Measurements from ENCODE around the gene KANSL1. TPM values are rescaled to one million over a fixed set of nuclear protein-coding genes. Genes with fewer than 3 reads are reported as not detected.
A peak's percentile ranks its signal among the peaks of the same experiment; 100 is the strongest.

The KANSL1 gene
- total and polyA plus RNA-seq, 7 donors: 9.7 to 130 (median 70.7) TPM

- Histone ChIP-seq H3K9me3 (no peaks in the 10 kb centered on the region), H3K27ac (peak overlapping the region; percentile 15 to 70 (median 60)), H3K27me3 (no peaks in the 10 kb centered on the region), H3K36me3 (peaks cover 0 to 5% (median 0%) of the 10 kb centered on the region in 4 donors), H3K4me1 (peaks cover 0 to 38% (median 34%) of the 10 kb centered on the region in 4 donors), H3K4me3 (no peak overlapping the region)
- DNase-seq: peak; percentile 81
- 37 to 58% methylated on average over 11 of the region's 11 CpGs for WGBS, 2 donors
- intact Hi-C loops (cut with DNase I): loop anchor here (1.0 to 2.0 kb wide), 3 partner anchors 18 to 210 kb away; no protein-coding TSS in a partner anchor
- no peak for TF ChIP-seq EP300 (IDR thresholded peaks at IDR 0.05)
- peak; percentile 73 to 92 (median 78) for TF ChIP-seq CTCF (IDR thresholded peaks at IDR 0.05)
- TF ChIP-seq POLR2A (IDR thresholded peaks at IDR 0.05): no peak
- peak in 1 of 4 donors; percentile 34 for TF ChIP-seq POLR2AphosphoS5 (IDR thresholded peaks at IDR 0.05)
Measured at GRCh38 chr17:46212634-46213435, 19.6 kb upstream of the KANSL1 start.

GRCh38 chr17:46208997-46209396 lies 15.8 kb upstream of the KANSL1 start:
- Histone ChIP-seq H3K4me1 (peaks cover 0 to 25% (median 21%) of the 10 kb centered on the region in 4 donors), H3K36me3 (no peaks in the 10 kb centered on the region), H3K4me3 (no peak overlapping the region), H3K9me3 (no peaks in the 10 kb centered on the region), H3K27me3 (no peaks in the 10 kb centered on the region), H3K27ac (no peak overlapping the region)
- intact Hi-C loops (cut with DNase I): no loop called here
- TF ChIP-seq POLR2A (IDR thresholded peaks at IDR 0.05) (no peak), POLR2AphosphoS5 (IDR thresholded peaks at IDR 0.05) (no peak), CTCF (IDR thresholded peaks at IDR 0.05) (no peak), EP300 (IDR thresholded peaks at IDR 0.05) (no peak)
- DNase-seq: no peak
- WGBS, 2 donors: 93 to 95% methylated on average over 8 of the region's 8 CpGs

GRCh38 chr17:46205975-46206374 lies 12.7 kb upstream of the KANSL1 start:
- intact Hi-C loops (cut with DNase I): no loop called here
- no peaks in the 10 kb centered on the region for H3K36me3 ChIP-seq

GRCh38 chr17:46202424-46202823 lies 9.2 kb upstream of the KANSL1 start:
- Histone ChIP-seq H3K4me1 (peaks cover 0 to 36% (median 20%) of the 10 kb centered on the region in 4 donors), H3K27ac (no peak overlapping the region), H3K4me3 (no peak overlapping the region), H3K36me3 (no peaks in the 10 kb centered on the region), H3K27me3 (no peaks in the 10 kb centered on the region), H3K9me3 (no peaks in the 10 kb centered on the region)
- no peak for DNase-seq
- intact Hi-C loops (cut with DNase I): no loop called here
- TF ChIP-seq CTCF (IDR thresholded peaks at IDR 0.05): no peak
- no peak for TF ChIP-seq EP300 (IDR thresholded peaks at IDR 0.05)
- TF ChIP-seq POLR2AphosphoS5 (IDR thresholded peaks at IDR 0.05): no peak
- no peak for TF ChIP-seq POLR2A (IDR thresholded peaks at IDR 0.05)
- WGBS, 2 donors: 28 to 74% methylated on average over 2 of the region's 2 CpGs

More at GRCh38 chr17:46205975-46206374, 12.7 kb upstream of the KANSL1 start:
- no peak for DNase-seq
- no peak overlapping the region for H3K4me3 ChIP-seq
- H3K9me3 ChIP-seq: no peaks in the 10 kb centered on the region
- TF ChIP-seq POLR2A (IDR thresholded peaks at IDR 0.05) (no peak), CTCF (IDR thresholded peaks at IDR 0.05) (no peak), POLR2AphosphoS5 (IDR thresholded peaks at IDR 0.05) (no peak), EP300 (IDR thresholded peaks at IDR 0.05) (no peak)
- no peak overlapping the region for H3K27ac ChIP-seq
- H3K27me3 ChIP-seq: no peaks in the 10 kb centered on the region
- H3K4me1 ChIP-seq: peaks cover 0 to 14% (median 5%) of the 10 kb centered on the region in 4 donors
